Thymus (tissue), 11 donors: ENCODE data around the gene NIPBL. TPM values are rescaled to one million over a fixed set of nuclear protein-coding genes. Genes with fewer than 3 reads are reported as not detected.

ENCODE experiments used
- DNase-seq, 9 donors: peaks; one replicate each; pipeline ENCODE4 v3.0.0-alpha.2; 2013; ENCODE audit warnings: low spot score in 9 of 9, low read depth in 6 of 9, missing footprints in 1 of 9
- H3K27ac ChIP-seq, 2 donors: one replicate each; pipeline ENCODE4 v1.5.1; 2013; ENCODE audit warnings: control low read depth in 1 of 2, low read depth in 1 of 2, low read length in 1 of 2, mild to moderate bottlenecking in 1 of 2, moderate library complexity in 1 of 2
- H3K27me3 ChIP-seq, 2 donors: one replicate each; pipeline ENCODE4 v1.5.1; 2013; ENCODE audit warnings: low read length in 1 of 2; ENCODE audit not compliant: control insufficient read depth in 2 of 2, insufficient read depth in 1 of 2
- H3K36me3 ChIP-seq, 2 donors: one replicate each; pipeline ENCODE4 v1.5.1; 2013; ENCODE audit warnings: low read length in 1 of 2, mild to moderate bottlenecking in 1 of 2, moderate library complexity in 1 of 2; ENCODE audit not compliant: control insufficient read depth in 2 of 2, insufficient read depth in 2 of 2
- H3K4me1 ChIP-seq, 2 donors: one replicate each; pipeline ENCODE4 v1.5.1; 2013; ENCODE audit warnings: low read length in 2 of 2; ENCODE audit not compliant: control insufficient read depth in 2 of 2, insufficient read depth in 2 of 2
- H3K4me3 ChIP-seq, 2 donors: one replicate each; pipeline ENCODE4 v1.5.1; 2013; ENCODE audit warnings: low read length in 2 of 2, control low read depth in 1 of 2, mild to moderate bottlenecking in 1 of 2
- H3K9me3 ChIP-seq, 2 donors: one replicate each; pipeline ENCODE4 v1.5.1; 2013; ENCODE audit warnings: low read length in 1 of 2, mild to moderate bottlenecking in 1 of 2; ENCODE audit not compliant: control insufficient read depth in 2 of 2, insufficient read depth in 1 of 2
- WGBS: extraction: QIAGEN DNeasy Blood & Tissue Kit; methylation state at CpG from one replicate; pipeline ENCODE4 v1.1.7; 2013; 5-methylcytosine and 5-hydroxymethylcytosine counted together
- polyA plus RNA-seq: library from polyadenylated mRNA; stranded (reverse); fragments of 200-250 nt; gene quantifications from one replicate; pipeline ENCODE4 v1.2.3, GENCODE V29; 2013
- total RNA-seq: library from RNA; stranded (reverse); fragments of 120-200 nt; gene quantifications from one replicate; pipeline ENCODE4 v1.2.4, GENCODE V29; 2013
- donor health status: healthy.

The NIPBL gene
- total and polyA plus RNA-seq, 2 donors: 36.7 to 38.4 TPM

DNA sequence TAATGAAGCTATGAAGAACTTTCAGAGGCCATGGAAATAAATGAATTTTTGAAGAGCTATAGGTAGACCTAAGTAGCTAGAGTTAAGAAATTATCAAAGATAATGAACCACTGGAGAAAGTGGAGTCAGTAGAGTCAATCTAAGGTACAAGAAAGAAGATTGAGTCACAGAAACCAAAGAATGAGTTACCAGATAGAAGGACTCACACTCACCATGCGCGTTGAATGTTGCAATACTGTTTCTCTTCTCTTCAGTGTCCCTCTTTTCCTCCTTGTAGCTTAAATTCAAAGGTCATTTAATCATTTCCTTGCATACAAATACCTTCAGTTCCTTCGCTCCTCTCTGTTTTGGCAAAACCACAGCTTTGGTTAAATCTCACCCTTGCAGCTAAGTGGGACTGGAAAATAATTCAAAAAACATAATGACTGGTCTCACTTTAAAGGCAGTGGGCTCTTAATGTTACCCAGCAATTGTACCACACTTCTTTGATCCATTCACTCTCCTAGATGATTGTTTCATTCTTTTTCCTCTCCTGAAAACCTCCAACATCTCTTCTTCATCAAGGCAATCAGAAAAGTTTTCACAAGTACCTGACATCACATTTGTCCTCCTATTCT is 58.3 kb downstream of the NIPBL start:
- no peak overlapping the region for H3K27ac ChIP-seq
- no peaks in the 10 kb centered on the region for H3K27me3 ChIP-seq
- H3K4me3 ChIP-seq: no peak overlapping the region
- H3K36me3 ChIP-seq: peaks cover 0 to 6% of the 10 kb centered on the region in 2 donors
- no peaks in the 10 kb centered on the region for H3K9me3 ChIP-seq
- no peaks in the 10 kb centered on the region for H3K4me1 ChIP-seq
- no peak for DNase-seq
- WGBS: 96% methylated on average over 3 of the region's 3 CpGs

GRCh38 chr5:36935805-36936204 is 59.2 kb downstream of the NIPBL start:
- peaks cover 0 to 6% of the 10 kb centered on the region in 2 donors for H3K36me3 ChIP-seq
- H3K27ac ChIP-seq: no peak overlapping the region
- WGBS: 96% methylated on average over 1 of the region's 1 CpG
- H3K4me1 ChIP-seq: no peaks in the 10 kb centered on the region
- no peaks in the 10 kb centered on the region for H3K27me3 ChIP-seq
- H3K9me3 ChIP-seq: no peaks in the 10 kb centered on the region
- no peak overlapping the region for H3K4me3 ChIP-seq
- no peak for DNase-seq

DNA sequence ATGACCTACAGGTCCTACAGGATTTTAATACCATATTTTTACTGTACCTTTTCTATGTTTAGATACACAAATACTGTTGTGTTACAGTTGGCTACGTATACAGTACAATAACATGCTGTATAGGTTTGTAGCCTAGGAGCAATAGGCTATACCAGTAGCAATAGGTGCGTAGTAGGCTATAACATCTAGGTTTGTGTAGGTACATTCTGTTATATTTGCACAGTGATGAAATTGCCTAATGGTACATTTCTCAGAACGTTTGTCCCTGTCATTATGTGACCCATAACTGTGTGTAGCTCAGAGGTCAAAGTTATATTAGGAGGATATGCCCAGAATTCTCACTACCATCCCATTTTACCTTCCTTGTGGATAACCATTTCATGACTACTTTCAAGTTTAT is 59.7 kb downstream of the NIPBL start:
- Histone ChIP-seq H3K27ac (no peak overlapping the region), H3K27me3 (no peaks in the 10 kb centered on the region), H3K4me3 (no peak overlapping the region), H3K9me3 (no peaks in the 10 kb centered on the region), H3K36me3 (peaks cover 0 to 6% of the 10 kb centered on the region in 2 donors), H3K4me1 (no peaks in the 10 kb centered on the region)
- WGBS: 97% methylated on average over 3 of the region's 3 CpGs
- no peak for DNase-seq

- Histone ChIP-seq H3K27ac (no peak overlapping the region), H3K9me3 (no peaks in the 10 kb centered on the region), H3K4me1 (no peaks in the 10 kb centered on the region), H3K36me3 (peaks cover 0 to 6% of the 10 kb centered on the region in 2 donors), H3K27me3 (no peaks in the 10 kb centered on the region), H3K4me3 (no peak overlapping the region)
- WGBS: 93% methylated on average over 5 of the region's 5 CpGs
- no peak for DNase-seq
Measured at GRCh38 chr5:36938129-36938528, 61.6 kb downstream of the NIPBL start.

DNA sequence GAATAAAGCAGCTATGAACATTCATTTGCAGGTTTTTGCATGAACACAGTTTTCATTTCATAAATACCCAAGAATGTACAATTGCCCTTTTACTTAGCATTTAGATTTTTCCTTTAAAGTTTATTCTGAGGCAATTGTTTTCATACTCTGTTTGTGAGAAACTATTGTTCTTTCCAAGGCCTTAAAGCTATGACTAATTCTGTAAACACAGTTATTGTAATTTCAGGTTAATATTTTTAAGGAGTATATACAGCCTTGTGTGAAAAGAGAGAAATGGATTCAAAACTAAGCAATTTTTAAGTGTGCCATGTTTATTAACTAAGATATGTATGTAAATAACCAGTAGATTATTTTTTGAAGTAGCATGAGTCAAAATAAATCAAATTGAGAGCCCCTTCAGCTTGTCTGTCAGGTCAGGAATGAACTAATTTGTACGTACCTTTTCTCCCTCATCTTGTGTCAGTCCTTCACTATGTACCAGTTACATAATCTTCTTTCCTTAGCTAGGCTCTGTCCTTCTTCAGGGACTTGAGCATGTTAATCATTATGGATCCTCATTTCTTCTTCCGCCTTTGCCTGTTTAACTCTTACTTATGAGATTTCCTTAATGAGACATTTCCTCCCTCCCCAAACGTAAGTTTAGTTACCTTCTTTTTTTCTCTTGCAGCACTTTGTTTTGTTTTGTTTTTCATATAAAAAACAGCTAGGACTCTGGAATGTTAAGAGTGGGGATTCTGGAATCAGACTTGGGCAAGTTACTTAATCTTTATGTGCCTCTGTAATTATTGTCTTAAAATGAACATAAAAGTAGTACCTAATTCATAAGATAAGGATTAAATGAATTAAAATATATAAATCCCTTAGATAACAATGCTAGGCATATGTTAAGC is 63.6 kb downstream of the NIPBL start:
- Histone ChIP-seq H3K4me1 (no peaks in the 10 kb centered on the region), H3K4me3 (no peak overlapping the region), H3K36me3 (peaks cover 0 to 6% of the 10 kb centered on the region in 2 donors), H3K27ac (no peak overlapping the region), H3K9me3 (no peaks in the 10 kb centered on the region), H3K27me3 (no peaks in the 10 kb centered on the region)
- WGBS: 96% methylated on average over 3 of the region's 3 CpGs
- DNase-seq: no peak

DNA sequence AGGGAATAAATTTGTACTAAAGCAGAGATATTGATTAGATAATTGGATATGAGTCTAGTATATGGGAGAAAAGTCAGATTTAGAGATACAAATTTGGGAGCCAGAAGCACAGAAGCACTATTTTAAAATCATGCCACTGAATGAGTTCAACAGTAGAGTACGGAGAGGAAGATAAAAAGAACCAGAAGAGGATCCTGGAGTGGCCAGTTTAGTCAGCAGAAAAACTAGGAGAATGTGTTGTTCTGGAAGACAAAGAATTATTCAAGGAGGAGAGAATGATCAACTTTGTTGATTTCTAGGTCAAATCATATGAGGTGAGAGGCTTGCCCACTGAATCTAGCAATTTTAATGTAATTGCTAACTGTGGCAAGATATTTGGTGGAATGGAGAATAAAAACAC is 67.0 kb downstream of the NIPBL start:
- Histone ChIP-seq H3K27ac (no peak overlapping the region), H3K9me3 (no peaks in the 10 kb centered on the region), H3K27me3 (no peaks in the 10 kb centered on the region), H3K4me3 (no peak overlapping the region), H3K4me1 (no peaks in the 10 kb centered on the region), H3K36me3 (peaks cover 0 to 6% of the 10 kb centered on the region in 2 donors)
- 95% methylated on average over 1 of the region's 1 CpG for WGBS
- no peak for DNase-seq

DNA sequence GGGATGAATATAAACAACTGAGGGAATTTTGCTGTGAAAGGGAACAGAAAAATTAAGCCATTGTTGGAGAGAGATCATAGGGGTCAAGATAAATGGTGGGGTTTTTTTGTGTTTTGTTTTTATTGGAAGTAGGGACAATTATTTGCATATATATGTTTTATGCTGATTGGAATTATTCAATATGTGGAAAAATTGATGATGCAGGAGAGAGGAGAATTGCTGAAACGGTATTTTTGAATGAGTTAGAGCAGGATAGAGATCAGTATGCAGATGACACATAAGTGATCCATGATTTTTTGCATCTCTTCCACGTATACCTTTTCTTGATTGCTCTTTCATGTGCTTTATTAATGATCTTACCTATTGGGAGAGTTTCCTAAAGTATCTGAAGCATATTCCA is 67.5 kb downstream of the NIPBL start:
- DNase-seq: no peak
- 90% methylated on average over 2 of the region's 2 CpGs for WGBS
- no peaks in the 10 kb centered on the region for H3K27me3 ChIP-seq
- H3K9me3 ChIP-seq: no peaks in the 10 kb centered on the region
- no peaks in the 10 kb centered on the region for H3K4me1 ChIP-seq
- no peak overlapping the region for H3K4me3 ChIP-seq
- H3K36me3 ChIP-seq: peaks cover 0 to 3% of the 10 kb centered on the region in 2 donors
- no peak overlapping the region for H3K27ac ChIP-seq

GRCh38 chr5:36944607-36945225 is 68.1 kb downstream of the NIPBL start:
- no peaks in the 10 kb centered on the region for H3K4me1 ChIP-seq
- DNase-seq: peak; percentile 27 to 81 (median 47)
- no peaks in the 10 kb centered on the region for H3K9me3 ChIP-seq
- H3K27me3 ChIP-seq: no peaks in the 10 kb centered on the region
- 76% methylated on average over 4 of the region's 4 CpGs for WGBS
- no peak overlapping the region for H3K4me3 ChIP-seq
- H3K27ac ChIP-seq: no peak overlapping the region
- H3K36me3 ChIP-seq: peaks cover 0 to under 1% of the 10 kb centered on the region in 2 donors

- Histone ChIP-seq H3K27ac (no peak overlapping the region), H3K4me1 (no peaks in the 10 kb centered on the region), H3K36me3 (no peaks in the 10 kb centered on the region), H3K27me3 (no peaks in the 10 kb centered on the region), H3K9me3 (no peaks in the 10 kb centered on the region), H3K4me3 (no peak overlapping the region)
- no peak for DNase-seq
Measured at GRCh38 chr5:36945687-36946086, 69.1 kb downstream of the NIPBL start.
